K562 (cell line): Measurements from ENCODE around the gene CREB3L2. TPM values are rescaled to one million over a fixed set of nuclear protein-coding genes. Genes with fewer than 3 reads are reported as not detected.

Experiments used
- CBFA2T2 ChIP-seq: fragments of 450-650 bp; conservative IDR thresholded peaks from 2 replicates; pipeline ENCODE4 v1.6.1; 2017; ENCODE audit warnings: mild to moderate bottlenecking
- CBFA2T3 ChIP-seq: fragments of 450-650 bp; IDR thresholded peaks from 2 replicates; pipeline ENCODE4 v1.6.1; 2017
- GTF2A2 ChIP-seq: IDR thresholded peaks from 2 replicates; pipeline ENCODE4 v1.6.1; 2016; ENCODE audit warnings: mild to moderate bottlenecking, missing genetic modification characterization, missing compliant biosample characterization
- HNRNPLL ChIP-seq: fragments of 200-400 bp; formaldehyde crosslinking; IDR thresholded peaks from 2 replicates; pipeline ENCODE4 v1.6.1; 2017; ENCODE audit warnings: low read length, low read depth, mild to moderate bottlenecking; ENCODE audit not compliant: poor library complexity, severe bottlenecking
- NCOA4 ChIP-seq: fragments of 450-650 bp; IDR thresholded peaks from 2 replicates; pipeline ENCODE4 v1.6.1; 2018; ENCODE audit warnings: mild to moderate bottlenecking; ENCODE audit not compliant: partially characterized antibody
- RNF2 ChIP-seq: sonication (generic); IDR thresholded peaks from 2 replicates; pipeline ENCODE4 v1.6.1; 2016
- THRAP3 ChIP-seq: fragments of 450-650 bp; IDR thresholded peaks from 2 replicates; pipeline ENCODE4 v1.6.1; 2016; ENCODE audit warnings: mild to moderate bottlenecking, inconsistent platforms, borderline replicate concordance
- ZNF507 ChIP-seq: conservative IDR thresholded peaks from 2 replicates; pipeline ENCODE4 v1.6.1; 2017; ENCODE audit warnings: missing genetic modification characterization, missing compliant biosample characterization
- polyA plus RNA-seq, 8 experiments: library from polyadenylated mRNA; depleted of rRNA in 4 of 8; stranded (reverse) in 5 of 8; unstranded in 3 of 8; fragments of >200 nt; fragmentation: Nextera tagmentation in 2 of 8; fragmentation: Illumina TruSeq in 1 of 8; extraction: Ambion mirVana in 2 of 8; extraction: Trizol in 1 of 8; gene quantifications; 2 replicates each; pipeline versions ENCODE4 v1.2.1 to v1.2.3, GENCODE V29; 2011 to 2014; ENCODE audit warnings: inconsistent platforms in 1 of 8, missing spikeins in 1 of 8
- total RNA-seq, 7 experiments: library from RNA; depleted of rRNA in 6 of 7; stranded (reverse); fragments of >200 nt in 6 of 7; fragmentation: Illumina TruSeq in 2 of 7; extraction: Trizol in 2 of 7; gene quantifications; 2 replicates each; pipeline versions ENCODE4 v1.2.1 to v1.2.3, GENCODE V29; 2011 to 2021; ENCODE audit warnings: low replicate concordance in 1 of 7
- TF ChIP-seq, protein P1 (sequence below): fragments of 250-450 bp; sonication (Bioruptor Pico); IDR thresholded peaks from 2 replicates; pipeline ENCODE4 v1.9.0; 2021; ENCODE audit warnings: mild to moderate bottlenecking, inconsistent platforms
- TF ChIP-seq, protein P2 (sequence below): fragments of 150-350 bp; IDR thresholded peaks from 2 replicates; pipeline ENCODE4 v1.6.1; 2014; ENCODE audit warnings: low read depth, mild to moderate bottlenecking, low read length, borderline replicate concordance
- TF ChIP-seq, protein P3 (sequence below): fragments of 250-450 bp; sonication (Bioruptor Pico); IDR thresholded peaks from 2 replicates; pipeline ENCODE4 v1.8.0; 2022; ENCODE audit warnings: moderate library complexity, mild to moderate bottlenecking, inconsistent platforms
- TF ChIP-seq, protein P4 (sequence below), 2 experiments: fragments of 450-650 bp in 1 of 2; sonication (generic) in 1 of 2; formaldehyde crosslinking in 1 of 2; IDR thresholded peaks; 2 replicates each; pipeline versions ENCODE4 v1.7.1 to v1.9.0; 2016 to 2022; ENCODE audit warnings: inconsistent platforms in 1 of 2, mild to moderate bottlenecking in 1 of 2, missing genetic modification reagents in 1 of 2

CREB3L2 gene
- total and polyA plus RNA-seq, 9 of the 15 experiments (the other 6 are each of a cell fraction or from before 2014, with no cell fraction given) = 7.1 to 45.6 (median 15.8) TPM

DNA sequence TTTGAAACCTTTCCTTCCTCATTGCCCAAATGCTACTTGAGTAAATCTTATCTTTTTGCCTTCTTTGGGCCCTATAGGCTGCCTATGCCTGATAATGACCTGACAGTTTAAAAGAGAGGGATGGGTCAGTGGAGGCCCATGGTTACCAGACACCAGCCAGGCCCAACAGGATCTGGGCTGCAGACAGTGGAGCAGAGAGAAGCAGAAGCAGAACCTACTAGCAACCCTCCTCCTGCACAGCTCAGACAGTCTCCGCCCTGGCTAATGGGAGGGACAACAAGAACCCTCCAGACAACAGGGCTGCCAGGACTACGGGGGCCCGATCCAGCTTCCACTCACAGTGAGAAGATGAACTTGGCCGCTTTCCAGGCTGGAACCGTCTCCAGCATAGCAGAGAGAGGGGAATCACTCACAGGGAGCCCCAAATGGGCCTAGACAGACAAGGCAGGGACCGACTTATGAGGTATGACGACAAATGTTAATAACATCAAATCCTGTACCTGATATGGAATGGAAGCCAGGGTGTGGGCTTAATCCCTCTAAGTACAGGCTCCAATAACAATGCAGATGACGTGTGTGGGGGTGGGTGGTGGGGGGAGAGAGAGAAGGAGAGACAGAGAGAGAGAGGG, 123.4 kb downstream of the CREB3L2 start (continued):
- TF ChIP-seq, protein P1, sequence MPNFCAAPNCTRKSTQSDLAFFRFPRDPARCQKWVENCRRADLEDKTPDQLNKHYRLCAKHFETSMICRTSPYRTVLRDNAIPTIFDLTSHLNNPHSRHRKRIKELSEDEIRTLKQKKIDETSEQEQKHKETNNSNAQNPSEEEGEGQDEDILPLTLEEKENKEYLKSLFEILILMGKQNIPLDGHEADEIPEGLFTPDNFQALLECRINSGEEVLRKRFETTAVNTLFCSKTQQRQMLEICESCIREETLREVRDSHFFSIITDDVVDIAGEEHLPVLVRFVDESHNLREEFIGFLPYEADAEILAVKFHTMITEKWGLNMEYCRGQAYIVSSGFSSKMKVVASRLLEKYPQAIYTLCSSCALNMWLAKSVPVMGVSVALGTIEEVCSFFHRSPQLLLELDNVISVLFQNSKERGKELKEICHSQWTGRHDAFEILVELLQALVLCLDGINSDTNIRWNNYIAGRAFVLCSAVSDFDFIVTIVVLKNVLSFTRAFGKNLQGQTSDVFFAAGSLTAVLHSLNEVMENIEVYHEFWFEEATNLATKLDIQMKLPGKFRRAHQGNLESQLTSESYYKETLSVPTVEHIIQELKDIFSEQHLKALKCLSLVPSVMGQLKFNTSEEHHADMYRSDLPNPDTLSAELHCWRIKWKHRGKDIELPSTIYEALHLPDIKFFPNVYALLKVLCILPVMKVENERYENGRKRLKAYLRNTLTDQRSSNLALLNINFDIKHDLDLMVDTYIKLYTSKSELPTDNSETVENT (CRISPR knock-in tag) = no peak
- TF ChIP-seq HNRNPLL = no peak
- TF ChIP-seq CBFA2T3 = peak; percentile 70
- TF ChIP-seq, protein P2, sequence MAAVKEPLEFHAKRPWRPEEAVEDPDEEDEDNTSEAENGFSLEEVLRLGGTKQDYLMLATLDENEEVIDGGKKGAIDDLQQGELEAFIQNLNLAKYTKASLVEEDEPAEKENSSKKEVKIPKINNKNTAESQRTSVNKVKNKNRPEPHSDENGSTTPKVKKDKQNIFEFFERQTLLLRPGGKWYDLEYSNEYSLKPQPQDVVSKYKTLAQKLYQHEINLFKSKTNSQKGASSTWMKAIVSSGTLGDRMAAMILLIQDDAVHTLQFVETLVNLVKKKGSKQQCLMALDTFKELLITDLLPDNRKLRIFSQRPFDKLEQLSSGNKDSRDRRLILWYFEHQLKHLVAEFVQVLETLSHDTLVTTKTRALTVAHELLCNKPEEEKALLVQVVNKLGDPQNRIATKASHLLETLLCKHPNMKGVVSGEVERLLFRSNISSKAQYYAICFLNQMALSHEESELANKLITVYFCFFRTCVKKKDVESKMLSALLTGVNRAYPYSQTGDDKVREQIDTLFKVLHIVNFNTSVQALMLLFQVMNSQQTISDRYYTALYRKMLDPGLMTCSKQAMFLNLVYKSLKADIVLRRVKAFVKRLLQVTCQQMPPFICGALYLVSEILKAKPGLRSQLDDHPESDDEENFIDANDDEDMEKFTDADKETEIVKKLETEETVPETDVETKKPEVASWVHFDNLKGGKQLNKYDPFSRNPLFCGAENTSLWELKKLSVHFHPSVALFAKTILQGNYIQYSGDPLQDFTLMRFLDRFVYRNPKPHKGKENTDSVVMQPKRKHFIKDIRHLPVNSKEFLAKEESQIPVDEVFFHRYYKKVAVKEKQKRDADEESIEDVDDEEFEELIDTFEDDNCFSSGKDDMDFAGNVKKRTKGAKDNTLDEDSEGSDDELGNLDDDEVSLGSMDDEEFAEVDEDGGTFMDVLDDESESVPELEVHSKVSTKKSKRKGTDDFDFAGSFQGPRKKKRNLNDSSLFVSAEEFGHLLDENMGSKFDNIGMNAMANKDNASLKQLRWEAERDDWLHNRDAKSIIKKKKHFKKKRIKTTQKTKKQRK = no peak
- no peak for TF ChIP-seq ZNF507 (tag)
- no peak for TF ChIP-seq RNF2
- TF ChIP-seq THRAP3 = no peak
- TF ChIP-seq NCOA4 = no peak
- TF ChIP-seq, protein P3, sequence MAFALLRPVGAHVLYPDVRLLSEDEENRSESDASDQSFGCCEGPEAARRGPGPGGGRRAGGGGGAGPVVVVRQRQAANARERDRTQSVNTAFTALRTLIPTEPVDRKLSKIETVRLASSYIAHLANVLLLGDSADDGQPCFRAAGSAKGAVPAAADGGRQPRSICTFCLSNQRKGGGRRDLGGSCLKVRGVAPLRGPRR (CRISPR knock-in tag) = no peak
- TF ChIP-seq, protein P4, sequence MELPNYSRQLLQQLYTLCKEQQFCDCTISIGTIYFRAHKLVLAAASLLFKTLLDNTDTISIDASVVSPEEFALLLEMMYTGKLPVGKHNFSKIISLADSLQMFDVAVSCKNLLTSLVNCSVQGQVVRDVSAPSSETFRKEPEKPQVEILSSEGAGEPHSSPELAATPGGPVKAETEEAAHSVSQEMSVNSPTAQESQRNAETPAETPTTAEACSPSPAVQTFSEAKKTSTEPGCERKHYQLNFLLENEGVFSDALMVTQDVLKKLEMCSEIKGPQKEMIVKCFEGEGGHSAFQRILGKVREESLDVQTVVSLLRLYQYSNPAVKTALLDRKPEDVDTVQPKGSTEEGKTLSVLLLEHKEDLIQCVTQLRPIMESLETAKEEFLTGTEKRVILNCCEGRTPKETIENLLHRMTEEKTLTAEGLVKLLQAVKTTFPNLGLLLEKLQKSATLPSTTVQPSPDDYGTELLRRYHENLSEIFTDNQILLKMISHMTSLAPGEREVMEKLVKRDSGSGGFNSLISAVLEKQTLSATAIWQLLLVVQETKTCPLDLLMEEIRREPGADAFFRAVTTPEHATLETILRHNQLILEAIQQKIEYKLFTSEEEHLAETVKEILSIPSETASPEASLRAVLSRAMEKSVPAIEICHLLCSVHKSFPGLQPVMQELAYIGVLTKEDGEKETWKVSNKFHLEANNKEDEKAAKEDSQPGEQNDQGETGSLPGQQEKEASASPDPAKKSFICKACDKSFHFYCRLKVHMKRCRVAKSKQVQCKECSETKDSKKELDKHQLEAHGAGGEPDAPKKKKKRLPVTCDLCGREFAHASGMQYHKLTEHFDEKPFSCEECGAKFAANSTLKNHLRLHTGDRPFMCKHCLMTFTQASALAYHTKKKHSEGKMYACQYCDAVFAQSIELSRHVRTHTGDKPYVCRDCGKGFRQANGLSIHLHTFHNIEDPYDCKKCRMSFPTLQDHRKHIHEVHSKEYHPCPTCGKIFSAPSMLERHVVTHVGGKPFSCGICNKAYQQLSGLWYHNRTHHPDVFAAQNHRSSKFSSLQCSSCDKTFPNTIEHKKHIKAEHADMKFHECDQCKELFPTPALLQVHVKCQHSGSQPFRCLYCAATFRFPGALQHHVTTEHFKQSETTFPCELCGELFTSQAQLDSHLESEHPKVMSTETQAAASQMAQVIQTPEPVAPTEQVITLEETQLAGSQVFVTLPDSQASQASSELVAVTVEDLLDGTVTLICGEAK (IDR thresholded peaks at IDR 0.05) = no peak
- TF ChIP-seq, protein P4 (CRISPR knock-in tag; IDR thresholded peaks at IDR 0.05) = no peak
- TF ChIP-seq CBFA2T2 = peak; percentile 28; the same call in 1 of the 2 replicates
- no peak for TF ChIP-seq GTF2A2 (tag)
